ENCODE data around the gene FOXS1.
"Not testable (repeated sequence)": the region's sequence is repeated elsewhere in the genome, so short reads cannot be mapped to it uniquely, and the experiment has no call there.

FOXS1 gene

DNA sequence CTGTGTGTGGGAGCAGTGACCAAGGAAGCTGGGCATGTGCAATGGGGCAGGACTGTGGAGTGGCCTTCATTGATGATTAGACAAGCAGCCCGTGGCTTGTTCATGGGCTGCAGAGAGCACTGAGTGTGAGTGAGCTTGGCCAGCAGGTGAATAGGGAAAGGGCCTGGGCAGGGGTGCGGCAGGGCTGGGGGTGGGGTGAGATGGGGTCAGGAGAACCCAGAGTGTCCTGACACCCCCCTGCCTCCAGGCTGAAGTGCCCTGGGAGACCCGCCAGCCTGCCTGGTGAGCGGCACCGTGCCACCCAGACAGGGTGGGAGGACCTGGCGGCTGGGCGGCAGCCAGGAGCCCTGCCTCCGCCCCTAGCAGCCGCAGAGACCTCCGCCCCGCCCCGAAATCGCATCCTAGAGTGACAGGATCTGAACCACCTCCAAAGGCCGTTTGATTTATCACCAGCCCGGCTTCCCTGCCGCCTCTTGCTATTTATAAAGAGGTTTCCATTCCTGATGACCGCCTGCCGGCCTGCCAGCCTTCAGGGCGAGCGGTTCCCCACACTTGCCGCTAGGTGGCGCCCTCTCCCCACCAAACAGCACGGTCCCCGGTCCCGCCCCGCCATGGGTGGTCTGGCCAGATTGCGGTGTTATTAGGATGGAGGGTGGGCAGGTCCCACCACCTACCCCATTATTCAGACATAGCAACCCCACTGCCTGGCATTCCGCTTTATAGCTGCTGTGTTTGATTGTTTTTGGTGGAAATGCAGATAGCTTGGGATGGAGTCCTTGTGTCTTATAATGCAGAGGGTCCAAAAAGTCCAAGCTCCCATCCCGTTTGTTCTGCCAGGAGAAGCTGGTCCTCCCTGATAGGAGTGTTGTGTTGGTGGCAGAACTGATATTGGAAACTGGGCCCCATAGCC is 22.7 kb downstream of the FOXS1 start:
- peak; percentile 63 for DNase-seq (ENCODE audit: low spot score)

DNA sequence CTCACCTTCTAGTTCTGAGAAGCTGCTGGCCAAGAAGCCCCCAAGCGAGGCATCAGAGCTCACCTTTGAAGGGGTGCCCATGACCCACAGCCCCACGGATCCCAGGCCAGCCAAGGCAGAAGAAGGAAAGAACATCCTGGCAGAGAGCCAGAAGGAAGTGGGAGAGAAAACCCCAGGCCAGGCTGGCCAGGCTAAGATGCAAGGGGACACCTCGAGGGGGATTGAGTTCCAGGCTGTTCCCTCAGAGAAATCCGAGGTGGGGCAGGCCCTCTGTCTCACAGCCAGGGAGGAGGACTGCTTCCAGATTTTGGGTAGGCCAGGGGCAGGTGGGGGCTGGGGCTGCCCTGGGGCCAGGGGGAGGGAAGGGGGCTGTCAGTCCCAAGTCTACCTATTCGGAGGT is 24.0 kb downstream of the FOXS1 start:
- DNase-seq (ENCODE audit: low spot score): no peak

DNA sequence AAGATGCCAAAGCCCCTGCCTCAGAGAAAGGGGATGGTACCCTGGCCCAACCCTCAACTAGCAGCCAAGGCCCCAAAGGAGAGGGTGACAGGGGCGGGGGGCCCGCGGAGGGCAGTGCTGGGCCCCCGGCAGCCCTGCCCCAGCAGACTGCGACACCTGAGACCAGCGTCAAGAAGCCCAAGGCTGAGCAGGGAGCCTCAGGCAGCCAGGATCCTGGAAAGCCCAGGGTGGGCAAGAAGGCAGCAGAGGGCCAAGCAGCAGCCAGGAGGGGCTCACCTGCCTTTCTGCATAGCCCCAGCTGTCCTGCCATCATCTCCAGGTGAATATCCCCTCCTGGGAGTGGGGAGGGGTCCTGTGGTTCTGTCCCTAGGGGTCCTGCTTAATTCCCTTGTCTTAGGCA is 25.2 kb downstream of the FOXS1 start:
- DNase-seq (ENCODE audit: low spot score): no peak

DNA sequence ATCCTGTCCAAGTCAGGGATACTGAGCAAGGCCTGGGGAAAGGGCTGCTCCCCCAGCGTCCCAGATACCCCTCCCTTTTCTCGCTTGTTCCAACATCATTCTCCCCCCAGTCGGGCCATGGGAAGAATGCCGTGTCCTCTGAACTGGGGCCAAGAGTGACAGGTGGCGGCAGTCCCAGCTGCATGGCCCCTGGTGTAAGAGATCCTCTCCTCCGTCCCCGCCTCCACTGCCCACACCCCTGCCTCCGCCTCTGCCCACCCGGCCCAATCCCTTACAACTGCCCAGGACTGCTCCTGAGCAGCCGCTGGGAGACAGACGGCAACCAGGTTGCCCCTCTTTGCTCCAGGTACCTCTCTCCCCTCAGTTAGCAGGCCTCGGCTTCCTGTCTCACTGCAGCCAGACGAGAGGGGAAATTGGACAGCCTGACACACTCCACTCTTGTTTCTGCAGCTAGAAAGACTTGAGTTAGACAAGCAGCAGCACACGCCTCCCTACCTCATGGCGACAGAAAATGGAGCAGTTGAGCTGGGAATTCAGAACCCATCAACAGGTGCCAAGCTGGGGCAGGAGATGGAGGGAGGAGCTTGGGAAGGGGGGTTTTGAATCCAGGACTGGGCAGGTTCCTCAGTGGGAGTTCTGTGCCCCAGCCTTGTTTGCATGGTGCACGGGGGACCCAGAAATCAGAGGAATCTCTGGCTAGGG is 26.2 kb downstream of the FOXS1 start, which contains the start of gene MYLK2:
Gene MYLK2, plus strand, starts transcription at position 274 of the 702 bp plus-strand sequence. Its CDS starts 225 bp downstream, at position 499.
- no peak for DNase-seq (ENCODE audit: low spot score)

DNA sequence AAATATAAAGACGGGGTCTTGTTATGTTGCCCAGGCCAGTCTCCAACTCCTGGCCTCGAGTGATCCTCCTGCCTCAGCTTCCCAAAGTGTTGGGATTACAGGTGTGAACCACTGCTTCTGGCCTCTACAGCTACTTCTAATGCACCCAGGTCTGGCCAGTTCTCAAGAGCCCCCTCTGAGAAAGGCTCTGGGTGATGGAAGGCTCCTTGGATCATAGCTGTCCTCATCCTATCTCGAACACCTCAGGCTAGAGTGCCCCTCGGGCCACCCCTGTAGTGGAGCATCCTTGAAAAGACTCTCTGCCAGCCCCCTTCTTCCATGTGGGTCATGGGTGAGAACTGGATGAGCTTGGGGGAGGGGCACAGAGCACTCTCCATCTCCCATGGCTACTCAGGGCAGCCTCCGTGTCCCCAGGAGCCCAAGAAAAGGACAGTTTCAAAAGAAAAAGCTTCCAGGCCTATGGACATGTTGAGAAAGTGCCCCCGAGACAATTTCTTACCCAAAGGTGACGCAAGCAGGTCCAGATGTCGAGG is 27.0 kb downstream of the FOXS1 start:
- no peak for DNase-seq (ENCODE audit: low spot score)

DNA sequence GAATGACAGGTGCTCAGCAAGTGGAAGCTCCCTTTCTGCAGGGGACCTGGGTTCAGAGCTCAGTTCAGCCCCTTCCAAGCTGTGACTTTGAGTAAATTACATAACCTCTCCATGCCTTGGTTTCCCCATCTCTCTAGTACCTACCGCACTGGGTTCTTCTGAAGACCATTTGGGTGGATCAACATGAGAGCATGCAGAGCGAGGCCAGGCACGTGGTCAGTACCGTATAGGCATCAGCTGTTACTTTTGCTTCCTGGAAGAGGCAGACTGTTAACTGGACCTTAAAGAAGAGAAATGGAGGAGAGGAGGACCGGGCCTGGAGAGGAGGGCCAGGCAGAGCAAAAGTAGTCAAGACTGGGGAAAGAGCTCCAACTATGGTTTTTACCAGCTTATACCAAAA is 27.9 kb downstream of the FOXS1 start:
- no peak for DNase-seq (ENCODE audit: low spot score)

DNA sequence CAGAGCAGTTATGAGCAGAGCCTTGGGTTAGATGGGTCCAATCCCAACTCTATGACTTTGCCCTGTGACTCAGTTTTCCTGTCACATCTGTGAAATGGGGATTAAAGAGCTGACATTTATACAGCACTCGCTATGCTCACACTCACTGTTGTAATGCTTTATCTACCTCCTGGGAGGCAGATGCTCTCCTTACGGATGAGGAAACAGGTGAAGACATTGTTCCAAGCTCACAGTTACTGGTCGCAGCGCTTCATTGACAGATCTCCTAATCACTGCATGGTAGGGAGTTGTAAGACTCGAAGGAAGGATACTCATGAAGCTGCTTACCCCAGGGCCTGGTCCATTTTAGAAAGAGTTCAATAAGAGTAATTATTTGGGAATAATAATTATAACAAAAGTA is 29.2 kb downstream of the FOXS1 start:
- DNase-seq (ENCODE audit: low spot score): no peak

DNA sequence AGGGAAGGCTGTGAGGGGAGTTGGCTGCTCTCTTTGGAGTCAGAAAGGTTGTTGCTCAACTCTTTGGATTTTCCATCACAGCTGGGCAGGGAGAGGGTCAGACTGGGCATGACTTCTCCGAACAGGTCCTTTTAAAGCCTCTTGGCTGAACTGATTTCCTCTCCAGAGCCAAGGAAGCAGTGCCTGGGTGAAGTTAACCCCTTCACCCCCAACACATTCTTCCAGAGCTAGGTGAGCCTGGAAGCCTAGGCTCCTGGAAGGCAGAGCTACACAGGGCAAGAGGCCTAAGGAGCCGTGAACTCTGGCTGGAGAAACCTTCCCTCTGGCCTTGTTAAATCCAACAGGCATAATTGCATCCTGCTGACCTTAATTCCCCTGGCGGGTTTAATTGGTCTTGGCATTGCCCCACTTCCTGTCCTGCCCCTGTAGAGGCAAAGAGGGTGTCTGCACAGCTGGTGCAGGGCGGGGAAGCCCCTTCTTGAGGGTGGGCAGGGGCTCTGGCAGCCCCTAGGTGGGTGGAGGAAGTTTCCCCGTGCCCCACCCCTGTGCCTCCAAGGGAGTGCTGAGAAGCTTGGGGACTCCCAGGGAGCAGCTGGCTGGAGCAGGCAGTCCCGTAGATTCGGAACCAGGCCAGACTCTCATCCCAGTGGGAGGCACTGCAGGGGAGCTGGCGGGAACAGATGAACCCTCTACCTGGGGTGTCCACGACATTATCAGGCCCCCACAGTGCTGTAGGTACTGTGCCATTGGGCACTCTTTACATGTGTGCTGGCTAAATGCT is 29.8 kb downstream of the FOXS1 start:
- no peak for DNase-seq (ENCODE audit: low spot score)

DNA sequence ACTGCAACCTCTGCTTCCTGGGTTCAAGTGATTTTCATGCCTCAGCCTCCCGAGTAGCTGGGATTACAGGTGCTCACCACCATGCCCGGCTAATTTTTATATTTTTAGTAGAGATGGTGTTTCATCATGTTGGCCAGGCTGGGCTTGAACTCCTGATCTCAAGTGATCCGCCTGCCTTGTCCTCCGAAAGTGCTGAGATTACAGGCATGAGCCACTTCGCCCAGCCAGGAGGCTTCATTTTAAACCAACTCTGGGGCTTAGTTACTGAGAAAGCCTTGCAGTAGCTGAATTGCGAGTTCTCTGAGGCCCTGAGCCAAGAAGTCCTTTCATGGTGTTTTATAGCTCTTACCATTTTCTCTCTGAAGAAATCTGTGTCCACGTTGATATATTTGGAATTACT is 31.3 kb downstream of the FOXS1 start:
- DNase-seq (ENCODE audit: low spot score): not testable (repeated sequence)

DNA sequence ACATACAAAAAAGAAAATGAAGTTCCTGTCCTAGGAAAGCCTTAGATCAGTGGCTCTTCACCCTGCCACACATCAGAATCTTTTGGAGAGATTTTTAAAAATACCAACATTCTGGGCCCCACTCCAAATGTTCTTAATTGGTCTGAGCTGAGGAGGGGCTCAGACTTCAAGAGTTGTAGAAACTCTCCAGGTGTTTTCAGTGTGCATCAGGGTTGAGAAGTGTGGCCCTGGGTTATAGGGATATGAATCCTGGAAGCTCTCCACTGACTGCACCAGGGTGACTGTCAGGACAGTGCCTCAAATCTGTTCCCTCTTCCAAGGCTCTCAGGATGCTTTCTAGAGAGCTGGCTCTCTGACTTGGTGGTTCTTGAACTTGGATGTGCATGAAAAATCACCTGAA is 31.8 kb downstream of the FOXS1 start:
- DNase-seq (ENCODE audit: low spot score): no peak

DNA sequence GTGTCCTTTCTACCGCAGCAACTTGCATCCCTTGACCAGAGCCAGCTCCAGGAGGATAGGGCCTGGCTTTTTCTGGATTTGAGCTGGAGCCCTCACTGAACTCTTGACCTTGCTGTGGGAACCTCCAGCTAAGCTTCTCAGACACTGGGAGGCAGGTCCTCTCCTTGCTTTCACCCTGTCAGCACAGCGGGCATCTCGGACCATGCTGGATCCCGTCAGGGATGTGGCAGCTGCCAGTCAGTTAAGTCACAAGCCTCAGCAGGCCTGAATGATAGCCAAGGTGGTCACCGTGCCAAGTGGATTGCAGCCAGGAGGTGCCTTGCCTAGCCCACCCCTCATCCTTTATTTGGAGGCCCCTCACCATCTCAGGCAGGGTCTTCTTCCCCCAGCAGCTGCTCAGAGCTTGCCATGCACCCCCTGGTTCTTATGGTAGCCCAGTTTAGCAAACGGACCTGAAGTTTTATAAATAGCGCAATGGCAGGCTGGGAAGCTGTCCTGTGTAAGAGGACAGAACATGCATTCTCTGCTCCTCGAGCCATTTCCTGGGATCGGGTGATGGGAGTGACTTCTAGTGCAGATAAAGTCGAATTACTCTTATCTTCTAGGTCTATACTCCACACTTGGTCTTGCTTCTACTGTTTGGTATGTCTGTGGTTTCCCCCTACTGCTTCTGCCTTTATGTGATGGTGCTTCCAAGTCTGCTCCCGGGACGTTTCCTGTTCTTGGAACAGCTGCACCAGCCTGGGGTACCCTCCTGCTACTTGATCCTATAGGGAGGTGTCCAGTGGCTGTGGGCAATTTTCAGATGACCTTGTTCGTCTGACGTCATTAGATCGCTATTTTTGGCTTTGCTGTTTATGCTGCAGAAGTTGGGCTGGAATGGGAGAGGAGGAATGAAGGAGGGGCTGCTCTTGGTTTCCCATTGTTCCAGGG is 33.3 kb downstream of the FOXS1 start:
- no peak for DNase-seq (ENCODE audit: low spot score)

DNA sequence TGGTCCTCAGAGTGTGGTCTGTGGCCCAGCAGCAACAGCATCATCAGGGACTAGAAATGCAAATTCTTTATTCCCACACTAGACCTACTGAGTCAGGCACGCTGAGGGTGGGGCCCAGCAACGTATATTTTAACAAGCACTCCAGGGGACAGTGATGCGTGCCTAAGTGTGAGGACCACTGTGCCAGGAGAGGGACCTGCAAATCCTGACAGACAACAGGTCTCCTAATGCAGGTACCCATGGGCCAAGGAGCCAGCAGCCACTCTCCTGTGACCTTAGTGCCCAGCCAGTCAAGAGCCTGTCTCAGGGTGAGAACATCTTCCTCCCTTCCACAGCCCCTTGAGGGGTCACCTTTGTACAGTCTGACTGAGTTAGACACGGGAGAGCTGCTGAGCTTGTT is 34.2 kb downstream of the FOXS1 start:
- no peak for DNase-seq (ENCODE audit: low spot score)

DNA sequence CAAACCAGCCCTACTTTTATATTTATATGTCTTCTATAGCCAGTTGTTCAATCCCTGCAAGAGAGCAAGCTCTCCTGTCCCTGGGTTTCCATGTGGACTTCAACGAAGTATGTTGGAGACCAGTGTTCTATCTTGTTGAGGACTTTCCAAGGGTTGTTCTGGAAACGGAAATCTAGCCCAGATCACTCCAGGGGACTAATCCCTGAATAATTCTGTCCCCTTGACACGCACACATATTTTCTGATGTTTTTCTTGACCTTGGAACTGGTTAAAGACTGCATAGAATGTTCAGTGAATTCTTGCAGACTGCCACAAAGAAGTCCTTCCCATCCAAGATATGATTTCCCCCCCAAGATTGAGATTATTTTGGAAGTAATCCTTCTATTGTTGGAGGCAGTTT is 35.7 kb downstream of the FOXS1 start:
- DNase-seq (ENCODE audit: low spot score): no peak

DNA sequence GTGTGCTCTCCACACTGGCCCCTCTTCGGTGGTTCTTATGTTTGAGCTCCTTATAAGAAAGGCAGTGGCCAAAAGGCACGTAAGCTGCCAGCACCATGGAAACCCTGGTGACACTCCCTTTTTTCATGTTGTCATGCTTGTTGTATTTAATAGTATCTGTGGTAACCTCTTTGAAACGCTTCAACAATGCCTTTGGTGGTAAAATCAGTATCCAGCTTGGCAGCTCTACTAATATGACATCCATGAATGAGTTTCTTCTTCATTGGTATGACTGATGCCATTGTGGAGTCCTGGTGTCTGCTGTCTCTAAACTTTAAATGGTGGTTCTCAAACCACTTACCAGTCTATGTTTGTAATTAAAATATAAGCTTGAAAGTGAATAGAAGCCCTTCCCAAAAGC is 36.9 kb downstream of the FOXS1 start:
- no peak for DNase-seq (ENCODE audit: low spot score)

DNA sequence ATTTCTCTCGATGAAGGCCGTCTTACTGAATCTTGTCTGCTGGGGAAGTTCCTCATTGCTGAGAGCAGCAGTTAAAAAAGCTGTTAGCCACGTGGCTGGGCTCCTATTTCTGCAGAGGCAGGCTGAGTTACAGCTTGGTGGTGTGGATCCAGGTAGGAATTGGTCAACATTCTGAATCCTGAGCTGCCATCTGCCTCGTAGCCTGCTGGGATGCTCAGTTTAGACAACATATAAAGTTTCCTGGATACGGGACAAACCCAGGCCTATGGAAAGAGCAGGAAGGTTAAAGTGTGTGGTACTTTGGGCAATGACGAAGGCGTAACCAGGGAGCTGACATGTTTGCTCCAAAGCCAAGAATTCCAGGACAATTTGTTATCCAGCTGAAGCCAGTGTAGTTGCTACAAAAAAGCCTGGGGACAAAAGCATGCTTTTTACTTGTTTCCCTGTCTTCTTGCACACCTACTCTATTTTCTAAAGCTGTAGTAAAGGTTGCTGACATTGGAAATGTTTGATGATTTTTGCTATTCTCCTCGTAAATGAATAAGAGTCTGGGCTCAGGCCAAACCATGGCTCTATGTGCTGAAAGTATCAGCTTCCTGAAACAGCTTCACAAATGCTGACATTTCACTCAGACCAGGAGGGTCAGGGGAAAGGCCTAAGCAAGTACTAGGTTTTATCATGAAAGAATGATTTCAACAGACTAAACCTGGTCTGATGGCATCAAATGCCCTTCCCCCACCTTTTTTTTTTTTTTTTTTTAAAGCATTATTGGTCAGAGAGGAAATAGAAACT is 38.6 kb downstream of the FOXS1 start:
- DNase-seq (ENCODE audit: low spot score): no peak

DNA sequence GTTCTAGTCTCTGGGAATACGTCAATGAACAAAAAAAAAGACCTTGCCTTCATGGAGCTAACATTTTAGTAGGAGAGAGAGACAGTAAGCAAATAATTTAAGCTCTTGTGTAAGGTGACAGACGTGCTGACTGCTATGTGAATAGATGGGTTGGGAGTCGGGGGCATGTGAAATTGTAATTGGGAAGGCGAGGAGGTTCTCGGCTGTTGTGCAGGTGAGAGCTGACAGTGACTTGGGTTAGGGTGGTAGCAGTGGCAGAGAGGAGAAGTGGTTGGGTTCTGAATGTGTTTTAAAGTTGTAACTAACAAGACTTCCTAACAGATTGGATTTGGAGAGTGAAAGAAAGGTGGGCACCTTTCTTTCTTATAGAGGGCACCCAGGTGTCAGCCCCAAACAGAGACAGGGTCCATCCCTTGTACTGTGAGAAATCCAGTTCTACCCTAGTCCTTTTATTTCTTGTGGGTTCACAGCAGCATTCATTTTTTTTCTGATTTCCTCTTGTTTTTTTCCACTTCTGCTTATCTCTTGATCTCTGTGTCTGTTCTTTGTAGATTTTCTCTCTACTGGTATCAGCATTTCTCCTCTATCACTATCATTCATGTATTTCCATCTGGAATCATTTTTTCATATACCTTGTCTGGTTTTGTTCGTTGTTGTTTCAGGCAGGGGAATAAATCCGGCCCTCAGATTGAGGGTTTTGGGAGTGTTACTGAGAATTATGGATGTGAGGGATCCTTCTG is 41.7 kb downstream of the FOXS1 start:
- no peak for DNase-seq (ENCODE audit: low spot score)

DNA sequence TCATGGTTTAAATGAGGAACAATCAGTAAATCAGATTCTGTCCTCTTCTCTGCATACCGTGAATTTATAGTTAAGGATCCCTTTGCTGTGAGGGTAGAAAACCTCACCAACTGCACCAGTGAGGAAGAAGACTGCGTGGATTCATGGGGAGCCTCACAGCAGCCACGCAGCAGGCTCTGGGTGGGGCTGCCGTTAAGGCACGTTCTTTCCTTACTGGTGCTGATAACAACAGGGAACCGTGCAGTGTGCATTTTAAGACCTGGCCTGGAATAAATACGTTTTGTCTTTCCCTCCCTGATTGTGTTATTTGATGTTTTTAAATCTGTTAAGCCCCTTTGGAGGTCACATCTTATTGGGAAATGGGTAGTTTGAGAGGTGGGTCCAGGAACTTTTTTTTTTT is 43.9 kb downstream of the FOXS1 start:
- no peak for DNase-seq (ENCODE audit: low spot score)

DNA sequence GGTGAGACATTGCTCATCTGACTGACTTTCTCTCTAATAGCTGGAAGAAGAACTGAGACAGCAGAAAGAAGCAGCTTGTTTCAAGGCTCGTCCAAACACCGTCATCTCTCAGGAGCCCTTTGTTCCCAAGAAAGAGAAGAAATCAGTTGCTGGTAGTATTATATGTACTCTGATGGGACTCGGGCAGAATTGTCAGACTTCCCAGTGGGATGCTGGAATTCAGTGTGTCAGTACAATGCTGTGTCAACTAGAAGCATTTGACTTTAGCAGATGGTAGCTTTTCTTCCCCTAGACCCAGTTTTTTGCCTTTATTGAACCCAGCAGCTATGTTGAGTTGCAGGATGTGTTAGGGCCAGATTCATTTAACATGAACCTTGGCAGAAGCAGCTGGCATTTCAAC is 48.0 kb downstream of the FOXS1 start:
- no peak for DNase-seq (ENCODE audit: low spot score)
